ENCODE results near the gene NFIB. TPM values are rescaled to one million over a fixed set of nuclear protein-coding genes. Genes with fewer than 3 reads are reported as not detected.

The NFIB gene
- total and polyA plus RNA-seq, 4 experiments from 2014 or later: not detected

DNA sequence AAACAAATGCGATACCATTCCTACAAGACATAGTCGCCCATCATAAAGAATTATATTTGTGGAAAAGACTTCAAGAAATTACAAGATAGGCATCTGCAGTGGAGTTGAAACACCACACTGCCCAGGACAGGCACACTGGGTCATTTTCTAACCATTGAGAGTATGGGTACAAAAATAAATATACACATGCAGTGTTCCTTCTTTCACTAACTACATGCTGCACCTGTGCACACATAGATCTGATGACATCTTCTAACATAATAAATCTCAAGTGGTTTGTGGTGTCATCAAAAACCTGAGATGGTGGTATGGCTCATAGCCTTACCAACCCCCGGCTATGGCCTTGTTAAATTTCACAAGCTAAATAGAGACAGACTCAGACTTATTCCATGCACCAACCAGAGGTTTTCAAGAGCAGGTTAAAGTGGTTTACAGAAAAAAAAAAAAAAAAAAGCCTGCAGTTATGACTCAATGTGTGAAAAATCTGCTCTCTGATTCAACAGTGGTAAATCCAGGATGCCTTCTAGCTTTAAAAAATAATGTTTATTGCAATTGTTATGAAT is 12.4 kb upstream of the NFIB start:
- intact Hi-C loops (cut with micrococcal nuclease): no loop called here

DNA sequence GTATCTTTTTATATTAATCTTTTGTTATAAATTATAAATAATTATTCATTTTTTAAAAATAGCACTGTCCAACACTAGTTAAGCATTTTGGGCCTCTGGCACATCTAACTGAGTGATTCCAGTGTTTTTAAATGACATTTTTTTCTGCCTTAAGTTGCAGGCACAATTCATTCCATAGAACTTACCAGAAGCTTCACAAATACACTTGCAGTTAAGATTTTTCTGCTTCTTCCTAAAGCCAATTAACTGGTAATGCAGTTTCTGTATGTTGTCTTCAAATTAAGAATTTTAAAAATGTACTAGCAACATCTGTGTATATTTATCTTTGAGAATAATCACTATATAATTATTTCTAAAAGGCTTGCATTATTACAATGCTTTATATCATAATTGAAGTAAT is 11.2 kb upstream of the NFIB start:
- Mint-ChIP-seq H3K27ac (no peak overlapping the region), H3K4me3 (no peak overlapping the region), H3K9me3 (peaks cover 0 to 2% (median 0%) of the 10 kb centered on the region in 8 donors), H3K27me3 (peaks cover 9 to 10% of the 10 kb centered on the region in 2 donors), H3K4me1 (peaks cover 12 to 17% (median 13%) of the 10 kb centered on the region in 4 donors), H3K36me3 (no peaks in the 10 kb centered on the region)
- CTCF ChIA-PET (ENCODE audit: partially characterized antibody): no interaction called here
- Histone ChIP-seq H3K4me1 (ENCODE audit: insufficient read depth, low read length) (peaks cover 12% of the 10 kb centered on the region), H3K36me3 (ENCODE audit: insufficient read depth, low read length) (no peaks in the 10 kb centered on the region), H3K27ac (ENCODE audit: low read depth, low read length) (no peak overlapping the region), H3K4me3 (ENCODE audit: low read length in 2 of 2) (no peak overlapping the region), H3K9me3 (ENCODE audit: control insufficient read depth in 1 of 2, low read length in 2 of 2) (no peaks in the 10 kb centered on the region), H3K27me3 (ENCODE audit: insufficient read depth, low read length) (no peaks in the 10 kb centered on the region)
- DNase-seq: no peak
- intact Hi-C loops (cut with micrococcal nuclease): no loop called here
- POLR2A ChIA-PET (ENCODE audit: partially characterized antibody): no interaction called here

More for the DNA sequence above, 12.4 kb upstream of the NFIB start:
- ChIA-PET POLR2A (ENCODE audit: partially characterized antibody) (no interaction called here), CTCF (ENCODE audit: partially characterized antibody) (no interaction called here)
- peaks cover 8 to 14% (median 12%) of the 10 kb centered on the region in 4 donors for H3K4me1 Mint-ChIP-seq
- Histone ChIP-seq H3K36me3 (ENCODE audit: insufficient read depth, low read length) (no peaks in the 10 kb centered on the region), H3K27me3 (ENCODE audit: insufficient read depth, low read length) (no peaks in the 10 kb centered on the region), H3K4me1 (ENCODE audit: insufficient read depth, low read length) (peaks cover 12% of the 10 kb centered on the region), H3K4me3 (ENCODE audit: low read length in 2 of 2) (no peak overlapping the region), H3K27ac (ENCODE audit: low read depth, low read length) (no peak overlapping the region), H3K9me3 (ENCODE audit: control insufficient read depth in 1 of 2, low read length in 2 of 2) (no peaks in the 10 kb centered on the region)
- H3K27ac Mint-ChIP-seq: no peak overlapping the region
- no peaks in the 10 kb centered on the region for H3K36me3 Mint-ChIP-seq
- H3K4me3 Mint-ChIP-seq: no peak overlapping the region
- DNase-seq: no peak
- peaks cover 9 to 10% of the 10 kb centered on the region in 2 donors for H3K27me3 Mint-ChIP-seq
- peaks cover 0 to 2% (median 0%) of the 10 kb centered on the region in 8 donors for H3K9me3 Mint-ChIP-seq

DNA sequence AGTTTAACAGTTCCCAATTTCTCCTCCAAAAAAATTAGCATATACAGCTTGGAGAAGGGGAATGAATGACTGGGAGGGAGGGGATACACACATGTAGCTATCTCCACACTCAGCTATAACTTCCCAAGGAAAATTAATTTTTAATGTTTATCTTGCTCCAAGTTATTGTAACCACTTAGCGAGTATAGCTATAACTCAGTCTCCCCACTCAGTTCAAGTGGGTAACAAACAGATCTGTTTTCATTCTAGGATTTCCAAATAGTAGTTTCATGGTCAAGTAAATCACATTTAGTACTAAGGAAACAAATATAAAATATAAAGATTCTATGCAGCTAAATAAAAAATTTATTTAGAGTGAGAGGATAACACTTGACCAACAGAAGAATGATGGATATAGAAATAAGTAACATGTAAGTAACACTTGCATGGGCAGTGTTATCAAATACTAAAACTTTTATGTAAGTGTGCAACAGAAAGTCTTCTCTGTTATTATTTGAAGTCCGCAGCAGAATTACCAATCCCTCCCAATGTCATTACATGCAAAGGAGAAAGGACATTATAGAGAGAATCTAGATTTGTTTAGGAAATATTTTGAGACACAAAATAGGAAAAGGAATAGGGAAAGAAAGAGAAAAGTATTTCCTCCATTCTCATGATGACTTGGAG is 10.2 kb upstream of the NFIB start:
- H3K36me3 Mint-ChIP-seq: no peaks in the 10 kb centered on the region
- DNase-seq: no peak
- H3K27ac Mint-ChIP-seq: no peak overlapping the region
- no peaks in the 10 kb centered on the region for H3K9me3 ChIP-seq (ENCODE audit: control insufficient read depth in 1 of 2, low read length in 2 of 2)
- H3K27me3 ChIP-seq (ENCODE audit: insufficient read depth, low read length): no peaks in the 10 kb centered on the region
- peaks cover 9 to 10% of the 10 kb centered on the region in 2 donors for H3K27me3 Mint-ChIP-seq
- ChIA-PET POLR2A (ENCODE audit: partially characterized antibody) (no interaction called here), CTCF (ENCODE audit: partially characterized antibody) (no interaction called here)
- no peaks in the 10 kb centered on the region for H3K36me3 ChIP-seq (ENCODE audit: insufficient read depth, low read length)
- H3K4me3 ChIP-seq (ENCODE audit: low read length in 2 of 2): no peak overlapping the region
- peaks cover 12% of the 10 kb centered on the region for H3K4me1 ChIP-seq (ENCODE audit: insufficient read depth, low read length)
- H3K9me3 Mint-ChIP-seq: no peaks in the 10 kb centered on the region
- intact Hi-C loops (cut with micrococcal nuclease): no loop called here
- H3K27ac ChIP-seq (ENCODE audit: low read depth, low read length): no peak overlapping the region
- peak overlapping the region in 1 of 8 donors; percentile 90 for H3K4me3 Mint-ChIP-seq
- peaks cover 12 to 17% (median 13%) of the 10 kb centered on the region in 4 donors for H3K4me1 Mint-ChIP-seq

DNA sequence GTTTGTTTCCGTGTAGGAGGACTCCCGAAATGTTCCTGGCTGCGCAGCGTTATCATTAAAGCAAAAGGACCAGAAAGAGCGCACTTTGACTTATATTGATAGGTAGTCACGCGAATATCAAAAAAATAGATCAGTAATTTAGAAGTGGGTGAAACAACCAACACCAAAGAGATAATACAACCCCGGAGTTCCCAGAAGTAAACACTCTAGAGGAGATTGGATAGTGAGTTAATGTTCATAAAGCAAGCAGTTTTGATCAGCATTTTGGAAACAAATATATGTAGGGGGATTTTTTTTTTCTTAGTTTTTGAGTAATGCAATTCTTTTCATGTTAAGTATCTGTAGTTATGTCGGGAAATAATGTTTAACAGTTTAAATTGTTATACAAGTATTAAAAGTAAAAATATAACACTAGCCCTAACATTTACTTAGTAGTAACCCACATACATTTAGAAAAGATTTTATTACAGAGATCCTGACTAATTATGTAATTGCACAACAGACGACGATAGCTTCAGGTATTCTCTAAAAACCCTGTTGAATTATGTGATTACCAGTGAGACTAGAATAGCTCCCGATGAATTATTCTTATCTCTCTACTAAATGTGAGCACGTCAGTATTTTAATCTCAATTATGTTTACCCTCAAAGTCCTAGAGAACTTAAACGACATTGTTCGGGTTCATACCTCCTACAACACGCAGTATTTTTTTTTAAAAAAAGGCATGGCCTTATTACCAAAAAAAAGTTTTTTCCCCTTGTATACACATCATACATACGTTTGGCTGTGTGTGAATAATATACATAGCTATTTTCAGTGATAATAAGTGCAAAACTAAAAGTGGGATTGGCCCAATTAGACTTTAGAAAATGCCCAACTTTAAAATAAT is 9.4 kb upstream of the NFIB start:
- Mint-ChIP-seq H3K9me3 (no peaks in the 10 kb centered on the region), H3K36me3 (no peaks in the 10 kb centered on the region), H3K4me3 (peak overlapping the region; percentile 84 to 94 (median 90)), H3K27me3 (peaks cover 5 to 10% of the 10 kb centered on the region in 2 donors), H3K27ac (peak overlapping the region in 6 of 7 donors; percentile 5 to 76 (median 22)), H3K4me1 (peaks cover 12 to 17% (median 13%) of the 10 kb centered on the region in 4 donors)
- Histone ChIP-seq H3K4me3 (ENCODE audit: low read length in 2 of 2) (peak overlapping the region; percentile 23 to 64), H3K9me3 (ENCODE audit: control insufficient read depth in 1 of 2, low read length in 2 of 2) (no peaks in the 10 kb centered on the region), H3K4me1 (ENCODE audit: insufficient read depth, low read length) (peaks cover 12% of the 10 kb centered on the region), H3K36me3 (ENCODE audit: insufficient read depth, low read length) (no peaks in the 10 kb centered on the region), H3K27ac (ENCODE audit: low read depth, low read length) (no peak overlapping the region), H3K27me3 (ENCODE audit: insufficient read depth, low read length) (no peaks in the 10 kb centered on the region)
- no peak for DNase-seq
- ChIA-PET POLR2A (ENCODE audit: partially characterized antibody) (no interaction called here), CTCF (ENCODE audit: partially characterized antibody) (no interaction called here)
- intact Hi-C loops (cut with micrococcal nuclease): no loop called here

DNA sequence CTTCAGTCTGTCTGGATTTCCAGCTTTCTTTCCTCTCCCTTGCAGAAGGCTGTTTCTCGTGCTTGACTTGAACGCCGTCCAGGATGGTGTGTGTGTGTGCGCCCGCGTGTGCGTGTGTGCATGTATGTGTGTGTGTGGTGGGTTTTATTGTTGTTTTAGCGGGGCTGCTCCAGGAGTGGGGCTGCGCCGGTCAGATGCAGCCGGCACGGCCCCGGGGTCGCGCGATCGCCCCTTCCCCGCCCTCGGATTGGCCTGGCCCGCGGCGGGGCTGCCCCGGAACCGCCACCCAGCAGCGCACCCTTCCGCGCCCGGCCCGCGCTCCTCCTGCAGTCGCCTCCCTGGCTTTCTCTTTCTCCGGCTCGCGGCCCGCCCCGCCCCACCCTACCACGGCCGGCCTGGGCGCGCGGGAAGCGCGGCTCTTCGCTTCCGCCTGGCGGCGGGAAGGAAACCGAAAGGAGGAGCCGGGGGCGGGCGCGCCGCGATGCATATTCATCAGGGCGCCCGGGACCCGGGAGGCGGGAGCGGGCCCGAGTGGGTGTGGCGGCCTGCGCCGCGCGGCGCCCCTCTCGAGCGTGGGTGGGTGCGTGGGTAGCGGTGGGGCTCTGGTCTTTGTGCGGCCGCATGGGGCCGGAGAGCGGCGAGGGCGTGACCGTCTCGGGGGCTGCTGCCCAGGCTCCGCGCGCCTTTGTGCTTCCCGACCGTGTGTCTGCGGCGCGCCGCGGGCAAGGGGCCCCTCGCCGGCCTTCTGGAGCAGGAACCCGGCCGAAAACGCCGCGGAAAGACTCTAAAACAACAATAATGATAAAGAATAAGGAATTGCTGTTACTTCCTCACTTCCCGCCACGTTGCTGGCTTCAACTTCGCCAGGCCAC is 8.5 kb upstream of the NFIB start:
- POLR2A ChIA-PET (ENCODE audit: partially characterized antibody): no interaction called here
- Mint-ChIP-seq H3K27me3 (peaks cover 4 to 7% of the 10 kb centered on the region in 2 donors), H3K4me1 (peaks cover 12 to 20% (median 15%) of the 10 kb centered on the region in 4 donors), H3K27ac (peak overlapping the region; percentile 41 to 82 (median 66)), H3K36me3 (no peaks in the 10 kb centered on the region), H3K9me3 (no peaks in the 10 kb centered on the region), H3K4me3 (peak overlapping the region; percentile 84 to 96 (median 92))
- Histone ChIP-seq H3K4me3 (ENCODE audit: low read length in 2 of 2) (peak overlapping the region; percentile 23 to 64), H3K4me1 (ENCODE audit: insufficient read depth, low read length) (peaks cover 12% of the 10 kb centered on the region), H3K27ac (ENCODE audit: low read depth, low read length) (no peak overlapping the region), H3K27me3 (ENCODE audit: insufficient read depth, low read length) (no peaks in the 10 kb centered on the region), H3K36me3 (ENCODE audit: insufficient read depth, low read length) (no peaks in the 10 kb centered on the region), H3K9me3 (ENCODE audit: control insufficient read depth in 1 of 2, low read length in 2 of 2) (no peaks in the 10 kb centered on the region)
- peak; percentile 59 to 71 (median 64) for DNase-seq
- CTCF ChIA-PET (ENCODE audit: partially characterized antibody): no interaction called here
- intact Hi-C loops (cut with micrococcal nuclease): loop anchor here (1.0 kb wide), 1 partner anchor 8 kb away; the partner anchor contains the start of gene NFIB

DNA sequence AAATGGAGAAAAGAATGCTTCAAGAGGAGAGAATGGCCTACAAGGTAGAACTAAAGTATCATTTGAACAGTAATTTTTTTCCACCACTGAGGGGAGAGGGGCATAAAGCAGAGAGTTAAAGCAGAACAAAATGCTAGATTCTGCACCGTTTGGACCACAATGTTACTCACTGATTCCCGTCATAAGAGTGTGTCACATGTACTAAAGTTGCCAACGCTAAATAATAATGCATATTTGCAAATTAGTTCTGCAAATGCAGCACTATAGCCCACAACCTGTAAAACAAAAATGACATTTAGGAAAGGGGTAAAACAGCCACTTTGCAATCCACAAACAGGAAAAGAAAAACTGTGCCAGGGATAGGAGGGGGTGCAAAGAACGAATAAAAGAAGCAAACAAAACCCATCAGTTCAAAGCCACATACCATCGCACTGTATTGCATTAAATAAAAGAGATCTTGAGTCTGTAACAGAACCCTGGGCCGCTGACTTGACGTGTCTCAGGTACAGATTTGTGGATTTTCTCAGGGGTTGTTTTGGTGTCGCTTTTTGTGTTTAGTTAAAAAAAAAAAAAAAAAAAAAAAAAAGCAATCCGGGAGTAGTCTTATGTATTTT is 7.7 kb upstream of the NFIB start:
- Mint-ChIP-seq H3K4me3 (peak overlapping the region; percentile 84 to 96 (median 92)), H3K27ac (peak overlapping the region in 1 of 7 donors; percentile 54), H3K27me3 (peaks cover 0 to 8% of the 10 kb centered on the region in 2 donors), H3K9me3 (no peaks in the 10 kb centered on the region), H3K4me1 (peaks cover 12 to 21% (median 17%) of the 10 kb centered on the region in 4 donors), H3K36me3 (no peaks in the 10 kb centered on the region)
- Histone ChIP-seq H3K36me3 (ENCODE audit: insufficient read depth, low read length) (no peaks in the 10 kb centered on the region), H3K4me3 (ENCODE audit: low read length in 2 of 2) (peak overlapping the region in 1 of 2 donors; percentile 64), H3K27me3 (ENCODE audit: insufficient read depth, low read length) (peaks cover 3% of the 10 kb centered on the region), H3K9me3 (ENCODE audit: control insufficient read depth in 1 of 2, low read length in 2 of 2) (no peaks in the 10 kb centered on the region), H3K27ac (ENCODE audit: low read depth, low read length) (no peak overlapping the region), H3K4me1 (ENCODE audit: insufficient read depth, low read length) (peaks cover 12% of the 10 kb centered on the region)
- ChIA-PET POLR2A (ENCODE audit: partially characterized antibody) (no interaction called here), CTCF (ENCODE audit: partially characterized antibody) (no interaction called here)
- intact Hi-C loops (cut with micrococcal nuclease): loop anchor here (1.0 kb wide), 1 partner anchor 7 kb away; the partner anchor contains the start of gene NFIB
- DNase-seq: no peak

Measured in CD4-positive, alpha-beta memory T cell (primary cell).